OCI-LY7 (cell line): ENCODE results near the gene VPS4B.

Experiments used
- CTCF ChIP-seq: fragments of 200-600 bp; sonication (generic); conservative IDR thresholded peaks from 2 replicates; pipeline ENCODE4 v1.5.1; 2014; ENCODE audit warnings: mild to moderate bottlenecking, antibody characterized with exemption, low read length, moderate library complexity, mixed read lengths
- EZH2phosphoT487 ChIP-seq: fragments of 200-600 bp; sonication (generic); IDR thresholded peaks from 2 replicates; pipeline ENCODE4 v1.6.1; 2018; ENCODE audit warnings: low read depth, borderline replicate concordance, mild to moderate bottlenecking, mixed run types, antibody characterized with exemption, low read length, moderate library complexity, mixed read lengths

DNA sequence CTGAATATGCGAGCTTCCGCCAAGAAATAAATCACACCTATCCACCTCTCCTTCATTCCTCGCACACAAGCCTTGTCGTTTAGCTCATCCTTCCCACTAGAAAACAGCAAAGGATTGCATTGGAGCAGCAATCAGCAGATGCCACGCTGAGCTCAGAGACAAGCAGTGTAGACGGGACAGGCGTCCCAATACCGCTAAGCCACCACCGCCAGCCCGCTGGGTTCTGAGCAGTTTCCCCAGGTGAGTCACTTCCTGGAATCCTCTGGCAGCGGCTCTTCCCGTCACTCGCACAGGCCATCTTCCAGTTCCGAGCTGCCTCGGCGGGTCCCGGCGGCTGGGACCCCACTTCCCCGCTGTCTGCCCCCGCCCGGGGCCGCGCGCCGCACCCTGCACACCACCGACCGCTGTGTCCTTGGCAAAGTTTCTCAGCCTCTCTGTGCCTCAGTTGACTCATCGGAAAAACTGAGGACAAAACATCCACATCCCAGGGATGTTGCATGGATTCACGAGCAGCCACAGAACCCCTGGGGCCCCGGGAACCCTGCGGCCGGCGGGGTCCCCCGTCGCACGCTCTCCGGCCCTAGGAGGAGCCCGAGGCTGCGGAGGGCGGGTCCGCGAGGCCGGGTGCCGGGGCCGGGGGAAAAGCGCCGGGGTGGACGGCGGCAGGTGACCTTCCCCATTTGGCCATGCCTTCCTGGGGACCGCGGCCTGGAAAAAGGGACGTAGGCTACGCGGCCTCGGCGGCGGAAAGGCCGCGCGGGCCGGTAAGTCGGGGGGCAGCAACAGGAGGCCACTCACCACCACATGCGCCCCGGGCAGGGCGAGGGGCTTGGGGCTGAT is 55.8 kb downstream of the VPS4B start:
- TF ChIP-seq CTCF (no peak), EZH2phosphoT487 (no peak)
